HG03175 (cell line): Measurements from ENCODE around the gene WASHC4.

ENCODE experiments used
- ATAC-seq: cut with Tn5 transposase; IDR thresholded peaks from one replicate; pipeline ENCODE4 v1.9.1; 2021; ENCODE audit warnings: mild to moderate bottlenecking, moderate library complexity; ENCODE audit not compliant: unreplicated experiment

WASHC4 gene

DNA sequence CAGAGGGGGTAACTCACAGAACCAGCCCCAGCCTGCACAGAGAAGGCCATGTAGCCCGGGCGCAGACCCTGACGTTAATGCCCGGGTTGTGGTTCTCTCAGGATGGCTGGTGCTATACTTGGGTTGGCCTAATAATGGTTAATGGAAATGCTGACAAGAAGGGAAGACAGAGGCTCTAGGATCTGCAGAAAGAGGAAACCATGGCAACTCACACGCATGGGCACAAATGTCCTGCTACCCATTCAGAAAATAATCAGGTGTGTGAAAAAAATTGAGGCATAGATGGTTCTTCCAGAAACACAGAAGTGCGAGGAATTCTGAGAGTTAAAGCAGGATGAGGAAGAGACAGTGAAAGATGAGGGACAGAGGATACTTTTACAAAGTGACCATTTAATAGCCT lies 94.7 kb downstream of the WASHC4 start:
- no peak for ATAC-seq

DNA sequence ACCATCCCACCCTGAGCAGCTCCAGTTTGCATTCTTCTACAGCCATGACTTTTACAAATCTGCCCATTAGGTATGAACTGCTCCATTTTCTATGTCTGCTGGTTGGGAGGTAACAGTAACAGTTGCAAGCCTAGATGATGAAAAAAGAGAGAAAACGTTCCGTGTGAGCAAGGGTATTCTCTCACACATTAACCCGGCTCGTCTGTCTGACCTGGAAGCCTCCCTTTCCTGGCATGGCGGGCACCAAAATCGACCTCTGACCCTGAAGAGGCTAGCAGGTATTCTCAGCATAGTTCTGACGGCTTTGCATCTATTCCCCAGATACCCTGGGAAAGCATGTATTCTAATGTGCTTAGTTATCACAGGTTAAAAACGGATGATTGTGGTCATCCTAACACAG lies 96.6 kb downstream of the WASHC4 start:
- no peak for ATAC-seq

DNA sequence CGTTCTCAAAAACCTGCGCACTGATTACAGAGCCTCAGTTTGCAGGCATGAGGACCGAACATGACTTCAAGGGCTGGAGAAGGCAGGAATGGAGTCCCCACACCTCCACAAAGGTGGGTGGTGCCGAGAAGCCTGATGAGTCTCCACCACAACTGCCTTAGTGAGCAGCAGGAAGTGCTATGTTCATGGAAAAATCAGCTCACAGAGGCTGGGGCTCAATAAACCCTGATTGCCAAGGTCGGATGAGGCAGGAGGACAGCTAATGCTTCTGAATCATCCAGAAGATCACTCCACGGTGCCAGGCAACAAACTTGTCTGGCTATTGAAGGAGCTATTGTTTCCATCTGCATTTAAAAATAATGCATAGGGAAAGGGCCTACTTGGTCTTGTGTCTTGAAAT lies 97.4 kb downstream of the WASHC4 start:
- ATAC-seq: no peak

- no peak for ATAC-seq
Observed at GRCh38 chr12:105205322-105206048, 98.0 kb downstream of the WASHC4 start.

GRCh38 chr12:105206686-105207374 lies 99.3 kb downstream of the WASHC4 start:
- no peak for ATAC-seq

- ATAC-seq: no peak
Observed at GRCh38 chr12:105209091-105209490, 101.6 kb downstream of the WASHC4 start.

DNA sequence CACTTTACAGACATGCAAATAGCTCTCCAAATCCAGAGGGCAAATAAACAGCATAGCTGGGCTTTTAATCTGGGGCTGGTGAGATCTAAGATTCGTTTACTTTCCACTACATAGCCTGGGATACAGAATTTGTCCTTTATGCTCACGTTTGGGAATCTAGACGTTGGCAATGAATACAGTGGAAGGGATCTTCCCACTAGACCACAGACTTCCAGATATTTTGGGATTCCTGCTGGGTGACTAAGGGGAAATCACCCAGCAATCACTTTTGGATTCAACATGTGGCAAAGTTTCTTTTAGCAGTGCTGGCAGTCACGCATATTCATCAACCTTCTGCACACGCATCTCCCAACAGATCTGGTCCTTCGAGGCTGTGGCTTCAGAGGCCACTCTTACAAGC lies 104.9 kb downstream of the WASHC4 start:
- ATAC-seq: no peak

DNA sequence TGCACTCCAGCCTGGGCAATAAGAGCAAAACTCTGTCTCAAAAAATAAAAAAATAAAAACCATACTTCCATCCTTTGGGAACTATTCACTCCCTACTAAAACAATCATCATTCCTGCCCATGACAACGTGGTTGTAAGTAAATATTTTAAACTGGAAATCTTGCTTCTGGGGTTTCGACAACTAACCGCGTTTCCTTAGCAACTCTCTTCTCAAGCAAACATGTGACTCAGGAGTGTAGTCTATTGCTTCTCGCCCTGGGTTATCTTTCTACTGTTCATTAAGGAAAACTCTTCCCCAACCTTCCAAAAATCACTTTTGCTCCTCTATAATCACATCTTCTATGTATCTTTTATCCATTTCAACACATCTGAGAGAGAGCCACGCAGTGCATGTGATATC lies 106.6 kb downstream of the WASHC4 start:
- ATAC-seq: no peak

DNA sequence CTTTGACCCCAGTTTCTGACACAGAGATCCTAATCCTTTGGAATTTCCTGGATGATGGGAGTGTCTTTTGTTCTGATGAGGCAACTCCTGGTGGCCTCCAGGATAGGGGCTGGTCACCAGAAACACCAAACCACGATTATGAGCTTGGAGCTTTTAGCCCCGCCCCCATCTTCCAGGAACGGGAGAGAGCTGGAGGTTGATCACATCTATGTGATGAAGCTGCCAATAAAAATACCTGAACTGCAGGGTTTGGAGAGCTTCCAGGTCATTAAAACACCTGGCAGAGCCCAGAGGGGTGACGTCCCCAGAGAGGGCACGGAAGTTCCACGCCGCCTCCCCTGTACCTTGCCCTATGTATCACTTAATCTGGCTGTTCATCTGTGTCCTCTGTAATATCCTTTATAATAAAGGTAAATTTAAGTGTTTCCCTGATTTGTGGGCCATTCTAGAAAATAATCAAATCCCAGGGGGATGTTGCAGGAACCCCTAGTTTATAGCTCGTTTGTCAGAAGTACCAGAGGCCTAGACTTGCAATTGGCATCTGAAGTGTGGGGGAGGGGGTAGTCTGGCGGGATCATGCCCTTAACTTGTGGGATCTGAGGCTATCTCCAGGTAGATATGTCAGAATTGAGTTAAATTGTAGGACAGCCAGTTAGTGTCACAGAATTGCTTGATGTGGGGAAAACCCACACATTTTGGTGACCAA lies 107.3 kb downstream of the WASHC4 start:
- no peak for ATAC-seq

DNA sequence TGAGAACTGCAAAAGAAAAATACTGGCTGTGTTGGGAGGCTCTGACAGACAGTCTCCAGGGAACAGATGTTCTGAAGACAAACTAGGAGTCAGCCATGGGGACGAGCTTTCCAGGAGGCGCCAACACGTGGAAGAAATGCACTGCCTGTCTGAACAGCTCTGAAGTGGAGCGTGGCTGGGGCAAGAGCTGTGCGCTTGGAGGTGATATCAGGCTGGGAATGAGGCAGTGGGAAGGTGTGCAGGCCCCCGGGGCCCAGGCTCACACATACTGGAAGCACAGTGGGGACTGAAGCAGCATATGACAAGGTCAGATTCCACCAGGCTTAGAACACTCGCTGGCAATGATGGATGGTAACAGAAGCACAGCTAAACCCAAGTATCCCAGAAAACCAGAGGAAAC lies 110.9 kb downstream of the WASHC4 start:
- ATAC-seq: no peak
